Neural progenitor cell (in vitro differentiated cells): ENCODE data around the gene FIGLA. TPM values are rescaled to one million over a fixed set of nuclear protein-coding genes. Genes with fewer than 3 reads are reported as not detected.

Experiments used
- DNase-seq: peaks from one replicate; pipeline ENCODE4 v3.0.0-alpha.2; 2016; ENCODE audit warnings: low spot score
- H2AFZ ChIP-seq: fragments of 200-600 bp; sonication (generic); replicated peaks from 2 replicates; pipeline ENCODE4 v1.6.1; 2016; ENCODE audit warnings: antibody characterized with exemption
- H3F3A ChIP-seq: fragments of 200-600 bp; sonication (generic); 2 replicates; pipeline ENCODE4 v1.6.1; 2016; ENCODE audit warnings: antibody characterized with exemption, low read depth
- H3K27ac ChIP-seq: fragments of 200-600 bp; sonication (generic); 2 replicates; pipeline ENCODE4 v1.5.1; 2016; ENCODE audit warnings: mild to moderate bottlenecking
- H3K27me3 ChIP-seq: fragments of 200-600 bp; sonication (generic); 2 replicates; pipeline ENCODE4 v1.6.1; 2016; ENCODE audit warnings: mild to moderate bottlenecking, moderate library complexity
- H3K36me3 ChIP-seq: fragments of 200-600 bp; sonication (generic); 2 replicates; pipeline ENCODE4 v1.5.1; 2016
- H3K4me1 ChIP-seq: fragments of 200-600 bp; sonication (generic); 2 replicates; pipeline ENCODE4 v1.6.1; 2016; ENCODE audit warnings: mixed run types
- H3K4me2 ChIP-seq: fragments of 200-600 bp; sonication (generic); 2 replicates; pipeline ENCODE4 v1.6.1; 2016
- H3K4me3 ChIP-seq: fragments of 200-600 bp; sonication (generic); 2 replicates; pipeline ENCODE4 v1.5.1; 2016
- H3K79me2 ChIP-seq: fragments of 200-600 bp; sonication (generic); 2 replicates; pipeline ENCODE4 v1.6.1; 2016; ENCODE audit warnings: low read depth
- H3K9ac ChIP-seq: fragments of 200-600 bp; sonication (generic); 2 replicates; pipeline ENCODE4 v1.6.1; 2016
- H3K9me3 ChIP-seq: fragments of 200-600 bp; sonication (generic); 2 replicates; pipeline ENCODE4 v1.5.1; 2016; ENCODE audit warnings: low read depth
- H4K20me1 ChIP-seq: fragments of 200-600 bp; sonication (generic); 2 replicates; pipeline ENCODE4 v1.6.1; 2016; ENCODE audit warnings: low read depth
- H3K27ac Mint-ChIP-seq: 3 replicates; pipeline ENCODE4 v1.8.0; 2021; ENCODE audit warnings: mixed read lengths
- H3K27me3 Mint-ChIP-seq: 2 replicates; pipeline ENCODE4 v1.8.0; 2022; ENCODE audit warnings: low read depth, mild to moderate bottlenecking, inconsistent platforms, moderate library complexity, mixed read lengths; ENCODE audit not compliant: insufficient read depth
- H3K36me3 Mint-ChIP-seq: 3 replicates; pipeline ENCODE4 v1.8.0; 2021; ENCODE audit warnings: mixed read lengths
- H3K4me1 Mint-ChIP-seq: 3 replicates; pipeline ENCODE4 v1.8.0; 2021; ENCODE audit warnings: mixed read lengths
- H3K4me3 Mint-ChIP-seq: 3 replicates; pipeline ENCODE4 v1.8.0; 2021; ENCODE audit warnings: mild to moderate bottlenecking, moderate library complexity, mixed read lengths
- H3K9me3 Mint-ChIP-seq: 3 replicates; pipeline ENCODE4 v1.8.0; 2020; ENCODE audit warnings: mixed read lengths
- EZH2 ChIP-seq: fragments of 200-600 bp; sonication (generic); IDR thresholded peaks from 2 replicates; pipeline ENCODE4 v1.6.1; 2017; ENCODE audit warnings: antibody characterized with exemption, mild to moderate bottlenecking, moderate library complexity
- EZH2phosphoT487 ChIP-seq: fragments of 200-600 bp; sonication (generic); IDR thresholded peaks from 2 replicates; pipeline ENCODE4 v1.6.1; 2017; ENCODE audit warnings: antibody characterized with exemption
- total RNA-seq: library from RNA; depleted of rRNA; stranded (reverse); fragments of >200 nt; gene quantifications from 2 replicates; pipeline ENCODE4 v1.2.3, GENCODE V29; 2015; ENCODE audit warnings: low replicate concordance
- TF ChIP-seq, protein P1 (sequence below): fragments of 200-600 bp; sonication (generic); IDR thresholded peaks from 2 replicates; pipeline ENCODE4 v1.5.1; 2017; ENCODE audit warnings: antibody characterized with exemption, mild to moderate bottlenecking

Gene FIGLA
- total RNA-seq, 1 donor from 2014 or later = not detected

DNA sequence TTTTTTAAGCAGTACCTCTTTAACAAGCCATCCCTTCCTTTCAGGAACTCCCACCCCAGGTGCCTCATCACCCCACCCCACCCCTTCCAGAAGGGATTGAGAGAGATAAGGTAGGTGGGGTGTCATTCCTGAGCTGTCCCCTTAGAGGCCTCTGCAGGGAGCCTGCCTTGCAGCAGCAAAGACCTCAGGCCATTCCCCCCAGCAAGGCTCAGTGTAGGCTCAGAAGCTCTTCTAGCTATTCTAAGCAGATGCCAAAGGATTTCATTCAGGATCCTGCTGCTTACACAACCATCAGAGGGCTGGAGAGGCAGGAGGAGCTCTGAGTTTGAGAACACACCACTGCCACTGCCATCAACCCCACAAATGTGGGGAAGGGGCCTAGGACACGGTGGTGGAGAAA lies 5.8 kb upstream of the FIGLA start:
- no peaks in the 10 kb centered on the region for H3K79me2 ChIP-seq
- H3K9me3 ChIP-seq = no peaks in the 10 kb centered on the region
- peaks cover 46% of the 10 kb centered on the region for H3K27me3 ChIP-seq
- H3K36me3 Mint-ChIP-seq = no peaks in the 10 kb centered on the region
- H3K4me2 ChIP-seq = peak overlapping the region; percentile 13
- H3K27me3 Mint-ChIP-seq = peaks cover 22% of the 10 kb centered on the region
- H3K4me3 ChIP-seq = no peak overlapping the region
- peaks cover 5% of the 10 kb centered on the region for H3K4me1 Mint-ChIP-seq
- peak; percentile 17 for DNase-seq
- no peaks in the 10 kb centered on the region for H3K36me3 ChIP-seq
- H4K20me1 ChIP-seq = no peaks in the 10 kb centered on the region
- H3K4me3 Mint-ChIP-seq = no peak overlapping the region
- H3K9ac ChIP-seq = no peak overlapping the region
- H3F3A ChIP-seq = peaks cover 5% of the 10 kb centered on the region
- no peak overlapping the region for H3K27ac ChIP-seq
- peaks cover 14% of the 10 kb centered on the region for H3K4me1 ChIP-seq
- TF ChIP-seq EZH2 (no peak), EZH2phosphoT487 (no peak)
- TF ChIP-seq, protein P1, sequence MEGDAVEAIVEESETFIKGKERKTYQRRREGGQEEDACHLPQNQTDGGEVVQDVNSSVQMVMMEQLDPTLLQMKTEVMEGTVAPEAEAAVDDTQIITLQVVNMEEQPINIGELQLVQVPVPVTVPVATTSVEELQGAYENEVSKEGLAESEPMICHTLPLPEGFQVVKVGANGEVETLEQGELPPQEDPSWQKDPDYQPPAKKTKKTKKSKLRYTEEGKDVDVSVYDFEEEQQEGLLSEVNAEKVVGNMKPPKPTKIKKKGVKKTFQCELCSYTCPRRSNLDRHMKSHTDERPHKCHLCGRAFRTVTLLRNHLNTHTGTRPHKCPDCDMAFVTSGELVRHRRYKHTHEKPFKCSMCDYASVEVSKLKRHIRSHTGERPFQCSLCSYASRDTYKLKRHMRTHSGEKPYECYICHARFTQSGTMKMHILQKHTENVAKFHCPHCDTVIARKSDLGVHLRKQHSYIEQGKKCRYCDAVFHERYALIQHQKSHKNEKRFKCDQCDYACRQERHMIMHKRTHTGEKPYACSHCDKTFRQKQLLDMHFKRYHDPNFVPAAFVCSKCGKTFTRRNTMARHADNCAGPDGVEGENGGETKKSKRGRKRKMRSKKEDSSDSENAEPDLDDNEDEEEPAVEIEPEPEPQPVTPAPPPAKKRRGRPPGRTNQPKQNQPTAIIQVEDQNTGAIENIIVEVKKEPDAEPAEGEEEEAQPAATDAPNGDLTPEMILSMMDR = no peak
- no peak overlapping the region for H3K27ac Mint-ChIP-seq
- H2AFZ ChIP-seq = no peak overlapping the region
- peaks cover 12% of the 10 kb centered on the region for H3K9me3 Mint-ChIP-seq

DNA sequence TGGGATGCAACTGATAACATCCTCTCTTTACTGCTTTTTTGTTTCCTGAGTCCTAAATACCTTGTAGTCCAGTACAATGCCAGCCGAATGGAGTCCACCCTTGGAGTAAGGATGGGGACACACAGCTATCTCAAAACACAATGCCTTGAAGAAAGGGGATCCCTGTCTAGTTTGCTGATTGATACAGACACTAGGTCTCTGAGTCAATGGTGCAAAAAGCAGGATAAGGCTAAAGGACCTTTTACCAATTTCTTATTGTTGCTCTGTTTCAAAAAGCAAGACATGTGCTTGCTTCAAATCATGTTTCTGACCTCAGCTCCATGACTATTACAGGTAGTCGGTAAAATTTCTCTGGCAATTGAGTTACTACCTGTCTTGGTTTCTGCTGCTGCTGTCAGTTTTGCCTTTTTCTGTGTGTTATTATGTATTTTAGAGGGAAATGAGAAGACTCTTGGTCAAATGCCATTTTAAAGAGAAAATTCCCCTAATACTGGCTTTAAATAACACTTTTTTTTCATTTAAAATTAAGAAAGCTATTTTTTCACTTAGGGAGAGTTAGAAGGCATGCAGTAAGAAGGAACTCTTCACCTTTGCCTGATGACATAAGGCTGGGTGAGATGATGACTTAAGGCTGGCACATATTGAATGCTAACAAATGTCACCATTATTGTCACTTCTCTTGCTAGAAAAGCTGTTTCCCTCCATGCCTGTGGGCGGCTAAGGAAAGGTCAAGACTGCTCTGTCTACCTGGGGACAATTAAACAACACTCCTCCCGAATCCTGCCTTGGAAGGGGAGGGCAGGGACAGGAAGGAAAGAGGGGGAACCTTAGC lies 4.9 kb upstream of the FIGLA start:
- Mint-ChIP-seq H3K27me3 (peaks cover 27% of the 10 kb centered on the region), H3K4me3 (no peak overlapping the region), H3K9me3 (peaks cover 10% of the 10 kb centered on the region), H3K27ac (no peak overlapping the region), H3K36me3 (no peaks in the 10 kb centered on the region), H3K4me1 (peaks cover 5% of the 10 kb centered on the region)
- H3F3A ChIP-seq = peaks cover 5% of the 10 kb centered on the region
- no peak overlapping the region for H3K4me2 ChIP-seq
- peaks cover 6% of the 10 kb centered on the region for H4K20me1 ChIP-seq
- no peaks in the 10 kb centered on the region for H3K36me3 ChIP-seq
- H3K27ac ChIP-seq = no peak overlapping the region
- no peak overlapping the region for H2AFZ ChIP-seq
- TF ChIP-seq EZH2phosphoT487 (no peak), EZH2 (no peak)
- TF ChIP-seq, protein P1 = no peak
- no peaks in the 10 kb centered on the region for H3K9me3 ChIP-seq
- H3K79me2 ChIP-seq = no peaks in the 10 kb centered on the region
- peaks cover 14% of the 10 kb centered on the region for H3K4me1 ChIP-seq
- no peak overlapping the region for H3K9ac ChIP-seq
- no peak overlapping the region for H3K4me3 ChIP-seq
- DNase-seq = no peak
- peaks cover 55% of the 10 kb centered on the region for H3K27me3 ChIP-seq

- no peak for DNase-seq
- H3K27ac ChIP-seq = no peak overlapping the region
Measured at GRCh38 chr2:70793450-70793849, 3.0 kb upstream of the FIGLA start.

More at GRCh38 chr2:70793450-70793849, 3.0 kb upstream of the FIGLA start:
- peaks cover 10% of the 10 kb centered on the region for H3K4me1 Mint-ChIP-seq
- H3K4me3 Mint-ChIP-seq = no peak overlapping the region
- H3K9me3 Mint-ChIP-seq = peaks cover 4% of the 10 kb centered on the region
- Histone ChIP-seq H3K9ac (no peak overlapping the region), H3K4me1 (peaks cover 18% of the 10 kb centered on the region), H3K9me3 (no peaks in the 10 kb centered on the region), H2AFZ (no peak overlapping the region), H3K79me2 (no peaks in the 10 kb centered on the region), H3K4me3 (no peak overlapping the region), H3K27me3 (peaks cover 74% of the 10 kb centered on the region), H3F3A (peaks cover 5% of the 10 kb centered on the region), H4K20me1 (peaks cover 12% of the 10 kb centered on the region), H3K36me3 (no peaks in the 10 kb centered on the region), H3K4me2 (no peak overlapping the region)
- no peak for TF ChIP-seq EZH2phosphoT487
- TF ChIP-seq EZH2 = no peak
- TF ChIP-seq, protein P1 = no peak
- H3K36me3 Mint-ChIP-seq = no peaks in the 10 kb centered on the region
- H3K27ac Mint-ChIP-seq = no peak overlapping the region
- peaks cover 34% of the 10 kb centered on the region for H3K27me3 Mint-ChIP-seq
